ENCODE results near the gene AMZ1. TPM values are rescaled to one million over a fixed set of nuclear protein-coding genes. Genes with fewer than 3 reads are reported as not detected.

The AMZ1 gene
- total RNA-seq, 1 experiment from 2014 or later, result 0.85 TPM

GRCh38 chr7:2661602-2662272 is 26.3 kb upstream of the AMZ1 start (continued):
- TF ChIP-seq ZBTB43 (CRISPR knock-in tag; IDR thresholded peaks at IDR 0.05) (no peak), NR2C2 (CRISPR knock-in tag; IDR thresholded peaks at IDR 0.05) (no peak), ZNF396 (CRISPR knock-in tag; IDR thresholded peaks at IDR 0.05; ENCODE audit: borderline replicate concordance) (no peak), PRRX2 (CRISPR knock-in tag; IDR thresholded peaks at IDR 0.05) (no peak), SMAD4 (CRISPR knock-in tag; IDR thresholded peaks at IDR 0.05) (no peak)

GRCh38 chr7:2662273-2663120 is 25.5 kb upstream of the AMZ1 start:
- Mint-ChIP-seq H3K36me3 (0 out of 2 replicates have a peak, but pooled peaks cover under 1% of the 10 kb centered on the region), H3K9me3 (no peaks in the 10 kb centered on the region), H3K4me3 (no peak overlapping the region), H3K4me1 (peaks cover 6% of the 10 kb centered on the region; the same call in 1 of the 2 replicates), H3K27ac (no peak overlapping the region), H3K27me3 (ENCODE audit: low read depth) (no peaks in the 10 kb centered on the region)
- ChIA-PET POLR2A (interaction anchor here (0.7 kb wide), 1 partner anchor 8 kb away, joined by 3 read pairs; no protein-coding TSS in a partner anchor), CTCF (interaction anchor here (0.7 to 1.1 kb wide), 10 partner anchors 8 to 211 kb away, joined by 3 to 9 read pairs (median 4); no protein-coding TSS in a partner anchor)
- TF ChIP-seq ZNF512 (CRISPR knock-in tag; IDR thresholded peaks at IDR 0.05; ENCODE audit: borderline replicate concordance), result no peak
- TF ChIP-seq NFE2L1 (CRISPR knock-in tag; IDR thresholded peaks at IDR 0.05), result no peak
- no peak for TF ChIP-seq ATF2 (CRISPR knock-in tag; IDR thresholded peaks at IDR 0.05; ENCODE audit: borderline replicate concordance, low read depth)
- no peak for TF ChIP-seq TEAD1 (CRISPR knock-in tag; IDR thresholded peaks at IDR 0.05)
- no peak for TF ChIP-seq ZNF317 (CRISPR knock-in tag; IDR thresholded peaks at IDR 0.05; ENCODE audit: borderline replicate concordance, low read depth)
- no peak for TF ChIP-seq ZNF138 (CRISPR knock-in tag; conservative IDR thresholded peaks at IDR 0.05)
- no peak for TF ChIP-seq FOXP4 (CRISPR knock-in tag; IDR thresholded peaks at IDR 0.05)
- no peak for TF ChIP-seq E2F4 (CRISPR knock-in tag; IDR thresholded peaks at IDR 0.05; ENCODE audit: borderline replicate concordance, low read depth)
- no peak for ATAC-seq
- DNase-seq (ENCODE audit: low spot score), result no peak
